Liver (tissue), 3 donors: Measurements from ENCODE around the gene JAZF1.

Experiments used
- JUND ChIP-seq, 2 donors: IDR thresholded peaks; 2 replicates each; pipeline ENCODE4 v1.6.1; 2016; ENCODE audit warnings: antibody characterized with exemption in 2 of 2
- RAD21 ChIP-seq, 2 donors: IDR thresholded peaks; 2 replicates each; pipeline ENCODE4 v1.6.1; 2016; ENCODE audit warnings: antibody characterized with exemption in 2 of 2, mild to moderate bottlenecking in 2 of 2
- YY1 ChIP-seq: IDR thresholded peaks from 2 replicates; pipeline ENCODE4 v1.6.1; 2016; ENCODE audit warnings: antibody characterized with exemption, mild to moderate bottlenecking
- TF ChIP-seq, protein P1 (sequence below): fragments of 150-350 bp; IDR thresholded peaks from 2 replicates; pipeline ENCODE4 v1.5.1; 2017; ENCODE audit warnings: improper control_type of control experiment, low read depth, low read length; ENCODE audit not compliant: missing input control
- TF ChIP-seq, protein P2 (sequence below): IDR thresholded peaks from 2 replicates; pipeline ENCODE4 v1.6.1; 2016; ENCODE audit warnings: antibody characterized with exemption
- donor health status: healthy.
- donor health status: healthy.

- TF ChIP-seq, protein P1, sequence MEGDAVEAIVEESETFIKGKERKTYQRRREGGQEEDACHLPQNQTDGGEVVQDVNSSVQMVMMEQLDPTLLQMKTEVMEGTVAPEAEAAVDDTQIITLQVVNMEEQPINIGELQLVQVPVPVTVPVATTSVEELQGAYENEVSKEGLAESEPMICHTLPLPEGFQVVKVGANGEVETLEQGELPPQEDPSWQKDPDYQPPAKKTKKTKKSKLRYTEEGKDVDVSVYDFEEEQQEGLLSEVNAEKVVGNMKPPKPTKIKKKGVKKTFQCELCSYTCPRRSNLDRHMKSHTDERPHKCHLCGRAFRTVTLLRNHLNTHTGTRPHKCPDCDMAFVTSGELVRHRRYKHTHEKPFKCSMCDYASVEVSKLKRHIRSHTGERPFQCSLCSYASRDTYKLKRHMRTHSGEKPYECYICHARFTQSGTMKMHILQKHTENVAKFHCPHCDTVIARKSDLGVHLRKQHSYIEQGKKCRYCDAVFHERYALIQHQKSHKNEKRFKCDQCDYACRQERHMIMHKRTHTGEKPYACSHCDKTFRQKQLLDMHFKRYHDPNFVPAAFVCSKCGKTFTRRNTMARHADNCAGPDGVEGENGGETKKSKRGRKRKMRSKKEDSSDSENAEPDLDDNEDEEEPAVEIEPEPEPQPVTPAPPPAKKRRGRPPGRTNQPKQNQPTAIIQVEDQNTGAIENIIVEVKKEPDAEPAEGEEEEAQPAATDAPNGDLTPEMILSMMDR: no peak
- TF ChIP-seq YY1 (no peak), RAD21 (IDR thresholded peaks at IDR 0.05) (no peak), JUND (IDR thresholded peaks at IDR 0.05) (no peak)
- TF ChIP-seq, protein P2, sequence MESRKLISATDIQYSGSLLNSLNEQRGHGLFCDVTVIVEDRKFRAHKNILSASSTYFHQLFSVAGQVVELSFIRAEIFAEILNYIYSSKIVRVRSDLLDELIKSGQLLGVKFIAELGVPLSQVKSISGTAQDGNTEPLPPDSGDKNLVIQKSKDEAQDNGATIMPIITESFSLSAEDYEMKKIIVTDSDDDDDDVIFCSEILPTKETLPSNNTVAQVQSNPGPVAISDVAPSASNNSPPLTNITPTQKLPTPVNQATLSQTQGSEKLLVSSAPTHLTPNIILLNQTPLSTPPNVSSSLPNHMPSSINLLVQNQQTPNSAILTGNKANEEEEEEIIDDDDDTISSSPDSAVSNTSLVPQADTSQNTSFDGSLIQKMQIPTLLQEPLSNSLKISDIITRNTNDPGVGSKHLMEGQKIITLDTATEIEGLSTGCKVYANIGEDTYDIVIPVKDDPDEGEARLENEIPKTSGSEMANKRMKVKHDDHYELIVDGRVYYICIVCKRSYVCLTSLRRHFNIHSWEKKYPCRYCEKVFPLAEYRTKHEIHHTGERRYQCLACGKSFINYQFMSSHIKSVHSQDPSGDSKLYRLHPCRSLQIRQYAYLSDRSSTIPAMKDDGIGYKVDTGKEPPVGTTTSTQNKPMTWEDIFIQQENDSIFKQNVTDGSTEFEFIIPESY: no peak
Measured at GRCh38 chr7:28124413-28124812, 56.2 kb downstream of the JAZF1 start.
